Gastroesophageal sphincter (tissue), 3 donors: ENCODE results near the gene RBM39.
"Not testable (repeated sequence)": the region's sequence is repeated elsewhere in the genome, so short reads cannot be mapped to it uniquely, and the experiment has no call there.

ENCODE experiments used
- CTCF ChIP-seq, 4 experiments: fragments of 200-600 bp in 2 of 4; fragments of 450-650 bp in 2 of 4; sonication (generic) in 1 of 4; IDR thresholded peaks; one replicate each; pipeline ENCODE4 v1.5.1; 2017 to 2019; ENCODE audit warnings: antibody characterized with exemption in 4 of 4, mild to moderate bottlenecking in 2 of 4, moderate library complexity in 2 of 4
- EP300 ChIP-seq: sonication (generic); formaldehyde crosslinking; IDR thresholded peaks from one replicate; pipeline ENCODE4 v1.6.1; 2017; ENCODE audit warnings: antibody characterized with exemption, mild to moderate bottlenecking
- POLR2AphosphoS5 ChIP-seq: sonication (generic); formaldehyde crosslinking; IDR thresholded peaks from one replicate; pipeline ENCODE4 v1.6.1; 2017; ENCODE audit warnings: antibody characterized with exemption

- not testable (repeated sequence) for TF ChIP-seq CTCF (IDR thresholded peaks at IDR 0.05); POLR2AphosphoS5; EP300
Observed at GRCh38 chr20:35723275-35723639, 18.8 kb downstream of the RBM39 start.
